Right renal pelvis (tissue), 4 donors: Measurements from ENCODE around the gene RBFOX2. TPM values are rescaled to one million over a fixed set of nuclear protein-coding genes. Genes with fewer than 3 reads are reported as not detected.

Source experiments
- DNase-seq, 4 donors: peaks; one replicate each; pipeline ENCODE4 v3.0.0-alpha.2; 2013; ENCODE audit warnings: low read depth in 4 of 4, low spot score in 3 of 4, missing footprints in 1 of 4
- polyA plus RNA-seq, 4 donors: library from polyadenylated mRNA; unstranded; fragments of 120-200 nt; gene quantifications; one replicate each; pipeline ENCODE4 v1.2.1, GENCODE V29; 2013; ENCODE audit not compliant: insufficient read length in 4 of 4

The RBFOX2 gene
- polyA plus RNA-seq, 4 donors, result 118 to 139 (median 129) TPM

GRCh38 chr22:35904752-35905151 lies 123.9 kb downstream of the RBFOX2 start:
- DNase-seq, result no peak

GRCh38 chr22:35904336-35904692 lies 124.3 kb downstream of the RBFOX2 start:
- no peak for DNase-seq

- DNase-seq, result no peak
Observed at GRCh38 chr22:35903571-35904335, 124.9 kb downstream of the RBFOX2 start.

- no peak for DNase-seq
Observed at GRCh38 chr22:35900483-35901168, 128.0 kb downstream of the RBFOX2 start.

GRCh38 chr22:35899736-35900135 lies 128.9 kb downstream of the RBFOX2 start:
- no peak for DNase-seq

GRCh38 chr22:35896111-35896705 lies 132.4 kb downstream of the RBFOX2 start:
- DNase-seq, result no peak

GRCh38 chr22:35894937-35895708 lies 133.5 kb downstream of the RBFOX2 start:
- DNase-seq, result peak in 3 of 4 donors; percentile 41 to 55 (median 44)

GRCh38 chr22:35894464-35894878 lies 134.2 kb downstream of the RBFOX2 start:
- no peak for DNase-seq

- peak; percentile 42 to 61 (median 58) for DNase-seq
Observed at GRCh38 chr22:35893698-35894097, 134.9 kb downstream of the RBFOX2 start.

- no peak for DNase-seq
Observed at GRCh38 chr22:35892192-35892591, 136.4 kb downstream of the RBFOX2 start.

- no peak for DNase-seq
Observed at GRCh38 chr22:35891442-35891841, 137.2 kb downstream of the RBFOX2 start.

- DNase-seq, result no peak
Observed at GRCh38 chr22:35889071-35889470, 139.6 kb downstream of the RBFOX2 start.

- DNase-seq, result no peak
Observed at GRCh38 chr22:35888181-35888870, 140.3 kb downstream of the RBFOX2 start.

GRCh38 chr22:35887296-35887875 lies 141.2 kb downstream of the RBFOX2 start:
- DNase-seq, result no peak

GRCh38 chr22:35886309-35886708 lies 142.3 kb downstream of the RBFOX2 start:
- no peak for DNase-seq

GRCh38 chr22:35884529-35884928 lies 144.1 kb downstream of the RBFOX2 start:
- DNase-seq, result no peak

GRCh38 chr22:35883031-35883620 lies 145.5 kb downstream of the RBFOX2 start:
- no peak for DNase-seq

GRCh38 chr22:35882211-35883030 lies 146.2 kb downstream of the RBFOX2 start:
- DNase-seq, result no peak

- no peak for DNase-seq
Observed at GRCh38 chr22:35879351-35879750, 149.3 kb downstream of the RBFOX2 start.
